Osteoblast (primary cell): Measurements from ENCODE around the gene FBXO45. TPM values are rescaled to one million over a fixed set of nuclear protein-coding genes. Genes with fewer than 3 reads are reported as not detected.
"Not testable (repeated sequence)": the region's sequence is repeated elsewhere in the genome, so short reads cannot be mapped to it uniquely, and the experiment has no call there.

Source experiments
- DNase-seq: peaks from one replicate; pipeline ENCODE4 v3.0.0; 2011; ENCODE audit warnings: low spot score, mixed read lengths; ENCODE audit not compliant: insufficient read length; ENCODE audit errors: missing footprints
- H2AFZ ChIP-seq: 2 replicates; pipeline ENCODE4 v1.6.0; 2011; ENCODE audit warnings: mild to moderate bottlenecking, low read length
- H3K27ac ChIP-seq: 2 replicates; pipeline ENCODE4 v1.5.1; 2011; ENCODE audit warnings: mild to moderate bottlenecking, low read depth, low read length, moderate library complexity
- H3K27me3 ChIP-seq: 2 replicates; pipeline ENCODE4 v1.6.0; 2012; ENCODE audit warnings: mild to moderate bottlenecking, control low read depth, inconsistent platforms, low read length, moderate library complexity; ENCODE audit not compliant: insufficient read depth
- H3K36me3 ChIP-seq: 2 replicates; pipeline ENCODE4 v1.5.1; 2011; ENCODE audit warnings: mild to moderate bottlenecking, low read length, control low read depth, moderate library complexity; ENCODE audit not compliant: insufficient read depth
- H3K4me1 ChIP-seq: 2 replicates; pipeline ENCODE4 v1.5.1; 2011; ENCODE audit warnings: mild to moderate bottlenecking, low read length, control low read depth, moderate library complexity; ENCODE audit not compliant: insufficient read depth
- H3K4me2 ChIP-seq: 2 replicates; pipeline ENCODE4 v1.6.0; 2011; ENCODE audit warnings: mild to moderate bottlenecking, low read length; ENCODE audit not compliant: insufficient read depth
- H3K4me3 ChIP-seq: fragments of 200-600 bp; sonication (generic); 3 replicates; pipeline ENCODE4 v1.5.1; 2012; ENCODE audit warnings: mild to moderate bottlenecking, low read length, inconsistent platforms; ENCODE audit not compliant: insufficient read depth
- H3K79me2 ChIP-seq: 2 replicates; pipeline ENCODE4 v1.6.0; 2012; ENCODE audit warnings: mild to moderate bottlenecking, low read length, control low read depth, inconsistent platforms; ENCODE audit not compliant: insufficient read depth
- H3K9me3 ChIP-seq: 2 replicates; pipeline ENCODE4 v1.5.1; 2011; ENCODE audit warnings: low read depth, low read length, control low read depth
- H4K20me1 ChIP-seq: 2 replicates; pipeline ENCODE4 v1.6.0; 2012; ENCODE audit warnings: mild to moderate bottlenecking, low read length, control low read depth; ENCODE audit not compliant: insufficient read depth
- total RNA-seq: library from RNA; depleted of rRNA; stranded (reverse); fragments of >200 nt; gene quantifications from 2 replicates; pipeline ENCODE4 v1.2.3, GENCODE V29; 2012
- TF ChIP-seq, protein P1 (sequence below): IDR thresholded peaks from 2 replicates; pipeline ENCODE4 v1.5.1; 2011; ENCODE audit warnings: mild to moderate bottlenecking, low read depth, low read length, moderate library complexity; ENCODE audit errors: extremely low read depth

Gene FBXO45
- total RNA-seq, 1 donor: 8.0 TPM

DNA sequence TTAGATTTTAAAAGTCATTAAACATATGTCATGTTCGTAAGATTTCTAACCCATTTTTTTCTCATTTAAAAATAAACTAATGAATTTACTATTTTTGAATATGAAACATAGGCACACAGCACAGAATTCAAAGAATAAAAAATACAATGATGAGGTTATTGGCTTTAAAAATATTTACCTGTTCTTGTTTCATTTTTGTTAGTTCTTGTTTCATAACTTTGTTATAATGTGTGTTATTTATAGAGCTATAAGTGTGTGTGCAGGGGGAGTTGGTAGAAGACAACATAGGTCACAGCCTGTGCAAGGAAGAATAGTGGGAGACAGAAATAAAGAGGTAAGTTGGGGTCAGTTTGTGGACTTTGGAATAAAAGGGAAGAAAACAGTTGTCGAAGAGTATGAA, 40.2 kb downstream of the FBXO45 start:
- Histone ChIP-seq H3K4me3 (no peak overlapping the region), H3K9me3 (no peaks in the 10 kb centered on the region), H3K27me3 (peaks cover 15% of the 10 kb centered on the region), H3K36me3 (no peaks in the 10 kb centered on the region), H3K4me2 (no peak overlapping the region), H3K79me2 (no peaks in the 10 kb centered on the region), H3K4me1 (no peaks in the 10 kb centered on the region), H3K27ac (no peak overlapping the region), H4K20me1 (no peaks in the 10 kb centered on the region), H2AFZ (no peak overlapping the region)
- no peak for DNase-seq
- TF ChIP-seq, protein P1, sequence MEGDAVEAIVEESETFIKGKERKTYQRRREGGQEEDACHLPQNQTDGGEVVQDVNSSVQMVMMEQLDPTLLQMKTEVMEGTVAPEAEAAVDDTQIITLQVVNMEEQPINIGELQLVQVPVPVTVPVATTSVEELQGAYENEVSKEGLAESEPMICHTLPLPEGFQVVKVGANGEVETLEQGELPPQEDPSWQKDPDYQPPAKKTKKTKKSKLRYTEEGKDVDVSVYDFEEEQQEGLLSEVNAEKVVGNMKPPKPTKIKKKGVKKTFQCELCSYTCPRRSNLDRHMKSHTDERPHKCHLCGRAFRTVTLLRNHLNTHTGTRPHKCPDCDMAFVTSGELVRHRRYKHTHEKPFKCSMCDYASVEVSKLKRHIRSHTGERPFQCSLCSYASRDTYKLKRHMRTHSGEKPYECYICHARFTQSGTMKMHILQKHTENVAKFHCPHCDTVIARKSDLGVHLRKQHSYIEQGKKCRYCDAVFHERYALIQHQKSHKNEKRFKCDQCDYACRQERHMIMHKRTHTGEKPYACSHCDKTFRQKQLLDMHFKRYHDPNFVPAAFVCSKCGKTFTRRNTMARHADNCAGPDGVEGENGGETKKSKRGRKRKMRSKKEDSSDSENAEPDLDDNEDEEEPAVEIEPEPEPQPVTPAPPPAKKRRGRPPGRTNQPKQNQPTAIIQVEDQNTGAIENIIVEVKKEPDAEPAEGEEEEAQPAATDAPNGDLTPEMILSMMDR: no peak

DNA sequence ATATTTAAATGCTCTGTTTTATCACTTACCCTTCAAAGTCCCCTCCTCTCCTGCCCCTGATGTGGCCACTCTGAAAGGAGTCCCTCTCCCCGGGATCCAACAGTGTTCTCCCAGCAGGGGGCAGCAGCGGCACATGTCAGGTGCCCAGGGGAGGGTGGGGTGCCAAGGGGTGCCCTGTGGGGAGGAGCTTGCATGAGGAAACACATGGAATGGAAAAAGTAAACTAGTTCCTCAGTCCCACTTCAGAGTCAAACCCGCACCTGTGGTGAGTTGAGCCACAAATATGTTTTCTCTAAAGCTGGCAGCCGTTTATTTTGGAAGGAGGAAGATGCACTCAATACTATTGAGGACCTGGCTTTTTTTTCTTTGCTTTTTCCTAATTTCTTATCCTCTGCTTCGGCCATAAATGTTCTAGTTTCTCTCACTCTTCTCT, 40.9 kb downstream of the FBXO45 start:
- Histone ChIP-seq H3K27ac (no peak overlapping the region), H3K27me3 (peaks cover 15% of the 10 kb centered on the region), H3K4me3 (no peak overlapping the region), H3K79me2 (no peaks in the 10 kb centered on the region), H3K4me1 (no peaks in the 10 kb centered on the region), H3K36me3 (no peaks in the 10 kb centered on the region), H2AFZ (peak overlapping the region; percentile 67), H3K4me2 (peak overlapping the region; percentile 42), H3K9me3 (no peaks in the 10 kb centered on the region), H4K20me1 (no peaks in the 10 kb centered on the region)
- TF ChIP-seq, protein P1: peak; percentile 77
- peak; percentile 97 for DNase-seq

DNA sequence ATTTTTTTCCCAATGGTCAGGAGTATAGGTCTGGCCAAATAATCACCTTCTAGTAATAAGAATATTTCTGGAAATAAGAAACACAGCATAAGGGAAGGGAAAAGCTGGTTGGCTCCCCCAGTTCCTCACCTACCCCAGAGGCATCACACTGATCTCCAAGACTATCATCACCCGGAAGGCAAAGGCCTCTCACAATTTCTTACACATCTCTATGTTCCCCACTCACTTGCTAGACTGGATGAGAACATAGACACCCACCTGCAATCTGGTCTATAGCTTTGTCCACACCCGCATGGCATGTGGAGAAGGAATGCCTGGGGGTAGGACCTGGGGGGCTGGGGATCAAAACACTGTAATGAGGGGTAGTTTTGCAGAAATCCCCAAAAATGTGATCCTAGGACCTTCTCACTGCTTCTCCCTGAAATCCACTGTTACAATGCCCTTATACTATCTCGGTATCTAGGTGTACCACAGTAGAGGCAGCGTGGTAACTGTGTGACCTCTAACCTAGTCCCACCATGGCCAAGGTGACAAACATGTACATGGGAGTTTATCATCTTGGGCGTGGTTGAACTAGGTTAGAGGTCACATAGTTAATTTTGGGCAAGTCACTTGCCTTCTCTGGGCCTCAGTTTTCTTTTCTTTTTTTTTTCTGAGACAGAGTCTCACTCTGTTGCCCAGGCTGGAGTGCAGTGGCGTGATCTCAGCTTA, 41.5 kb downstream of the FBXO45 start:
- H3K4me1 ChIP-seq: no peaks in the 10 kb centered on the region
- H3K79me2 ChIP-seq: no peaks in the 10 kb centered on the region
- peaks cover 11% of the 10 kb centered on the region for H3K27me3 ChIP-seq
- no peaks in the 10 kb centered on the region for H3K36me3 ChIP-seq
- no peaks in the 10 kb centered on the region for H4K20me1 ChIP-seq
- no peak overlapping the region for H3K4me3 ChIP-seq
- H3K9me3 ChIP-seq: no peaks in the 10 kb centered on the region
- peak overlapping the region; percentile 42 for H3K4me2 ChIP-seq
- H2AFZ ChIP-seq: no peak overlapping the region
- DNase-seq: no peak
- H3K27ac ChIP-seq: no peak overlapping the region
- TF ChIP-seq, protein P1: no peak

DNA sequence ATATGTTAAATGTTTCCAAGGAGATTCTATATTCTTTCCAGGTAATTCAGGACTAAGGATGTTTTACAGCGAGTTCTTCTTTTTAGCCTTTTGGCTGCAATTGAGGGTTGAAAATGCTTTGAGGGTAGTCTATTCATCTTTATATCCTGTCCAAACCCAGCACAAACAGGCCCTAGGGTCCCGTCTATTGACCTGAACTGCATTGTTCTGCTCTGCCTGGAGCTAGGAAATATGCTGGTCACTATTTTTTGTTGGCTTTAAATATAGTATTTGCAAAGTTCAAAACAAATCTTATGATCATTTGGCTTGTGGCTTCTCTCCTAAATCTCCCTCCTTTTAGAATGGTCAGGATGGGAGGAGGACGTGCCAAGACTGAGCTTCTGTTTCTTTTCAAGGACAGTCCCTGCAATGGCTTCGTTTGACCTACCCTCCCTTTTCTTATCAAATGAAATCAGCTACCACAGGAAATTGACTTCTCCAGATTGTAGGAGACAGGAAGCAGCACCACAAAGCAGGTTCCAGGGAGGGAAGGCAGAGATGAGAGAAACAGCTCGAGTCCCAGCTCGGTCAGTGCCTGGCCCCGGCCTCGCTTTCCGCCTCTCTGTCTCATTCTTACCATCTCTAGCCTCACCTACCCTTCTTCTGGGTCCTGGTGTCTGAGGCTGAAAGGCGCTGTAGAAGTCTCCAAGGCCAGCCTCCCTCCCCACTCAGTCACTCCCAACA, 43.5 kb downstream of the FBXO45 start:
- H3K27me3 ChIP-seq: peaks cover 5% of the 10 kb centered on the region
- no peaks in the 10 kb centered on the region for H3K36me3 ChIP-seq
- no peak overlapping the region for H3K27ac ChIP-seq
- no peak overlapping the region for H3K4me3 ChIP-seq
- H3K9me3 ChIP-seq: no peaks in the 10 kb centered on the region
- peak overlapping the region; percentile 56 for H2AFZ ChIP-seq
- H3K4me1 ChIP-seq: no peaks in the 10 kb centered on the region
- H3K79me2 ChIP-seq: no peaks in the 10 kb centered on the region
- H3K4me2 ChIP-seq: no peak overlapping the region
- DNase-seq: no peak
- TF ChIP-seq, protein P1: no peak
- no peaks in the 10 kb centered on the region for H4K20me1 ChIP-seq

DNA sequence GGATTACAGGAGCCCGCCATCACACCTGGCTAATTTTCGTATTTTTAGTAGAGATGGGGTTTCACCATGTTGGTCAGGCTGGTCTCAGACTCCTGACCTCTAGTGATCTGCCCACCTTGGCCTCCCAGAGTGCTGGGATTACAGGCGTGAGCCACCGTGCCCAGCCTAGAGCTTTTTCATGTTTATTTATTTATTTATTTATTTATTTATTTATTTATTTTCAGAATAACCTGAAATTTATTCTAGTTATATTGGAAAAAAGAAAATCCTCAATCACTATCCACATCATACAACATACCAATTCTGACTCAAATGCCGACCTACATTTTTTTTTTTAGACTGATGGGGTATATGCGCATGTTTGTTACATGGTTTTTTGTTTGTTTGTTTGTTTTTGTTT, 46.8 kb downstream of the FBXO45 start:
- not testable (repeated sequence) for H3K27me3 ChIP-seq, DNase-seq, H2AFZ ChIP-seq, H3K79me2 ChIP-seq, H3K4me3 ChIP-seq, H3K36me3 ChIP-seq, H3K4me2 ChIP-seq, H3K4me1 ChIP-seq, H4K20me1 ChIP-seq, H3K9me3 ChIP-seq, H3K27ac ChIP-seq
